GM21723 (cell line): ENCODE measurements around the gene SLC47A1.
"Not testable (repeated sequence)": the region's sequence is repeated elsewhere in the genome, so short reads cannot be mapped to it uniquely, and the experiment has no call there.

ENCODE experiments used
- ATAC-seq: cut with Tn5 transposase; IDR thresholded peaks from one replicate; pipeline ENCODE4 v1.9.1; 2021; ENCODE audit warnings: mild to moderate bottlenecking, moderate library complexity; ENCODE audit not compliant: unreplicated experiment

SLC47A1 gene

GRCh38 chr17:19551591-19552148, 18.0 kb downstream of the SLC47A1 start:
- ATAC-seq: no peak

- no peak for ATAC-seq
These were observed 19.4 kb downstream of the SLC47A1 start for GRCh38 chr17:19553036-19553435.

- no peak for ATAC-seq
These were observed 20.7 kb downstream of the SLC47A1 start for GRCh38 chr17:19554393-19554792.

GRCh38 chr17:19555746-19556145, 22.1 kb downstream of the SLC47A1 start:
- no peak for ATAC-seq

GRCh38 chr17:19558946-19559345, 25.3 kb downstream of the SLC47A1 start:
- ATAC-seq: no peak

GRCh38 chr17:19561697-19562318, 28.2 kb downstream of the SLC47A1 start:
- ATAC-seq: no peak

- ATAC-seq: no peak
These were observed 32.3 kb downstream of the SLC47A1 start for GRCh38 chr17:19565817-19566575.

GRCh38 chr17:19567216-19568015, 33.8 kb downstream of the SLC47A1 start:
- ATAC-seq: no peak

GRCh38 chr17:19568016-19568350, 34.3 kb downstream of the SLC47A1 start:
- ATAC-seq: no peak

- ATAC-seq: no peak
These were observed 36.3 kb downstream of the SLC47A1 start for GRCh38 chr17:19569785-19570543.

- no peak for ATAC-seq
These were observed 36.9 kb downstream of the SLC47A1 start for GRCh38 chr17:19570544-19571062.

GRCh38 chr17:19573075-19573474, 39.4 kb downstream of the SLC47A1 start:
- no peak for ATAC-seq

GRCh38 chr17:19574956-19575355, 41.3 kb downstream of the SLC47A1 start:
- no peak for ATAC-seq

- ATAC-seq: no peak
These were observed 44.9 kb downstream of the SLC47A1 start for GRCh38 chr17:19578545-19578944.

GRCh38 chr17:19579192-19579761, 45.6 kb downstream of the SLC47A1 start:
- no peak for ATAC-seq

- no peak for ATAC-seq
These were observed 46.4 kb downstream of the SLC47A1 start for GRCh38 chr17:19579867-19580565.

- not testable (repeated sequence) for ATAC-seq
These were observed 46.9 kb downstream of the SLC47A1 start for GRCh38 chr17:19580566-19580920.

- not testable (repeated sequence) for ATAC-seq
These were observed 48.5 kb downstream of the SLC47A1 start for GRCh38 chr17:19582152-19582551.

GRCh38 chr17:19583871-19584270, 50.2 kb downstream of the SLC47A1 start:
- no peak for ATAC-seq

- no peak for ATAC-seq
These were observed 56.8 kb downstream of the SLC47A1 start for GRCh38 chr17:19590451-19590850.
